HG02943 (cell line): ENCODE data around the gene TRERF1.

Experiments
- ATAC-seq: cut with Tn5 transposase; IDR thresholded peaks from one replicate; pipeline ENCODE4 v1.9.1; 2021; ENCODE audit warnings: mild to moderate bottlenecking, low read depth, moderate library complexity; ENCODE audit not compliant: unreplicated experiment

TRERF1 gene

GRCh38 chr6:42400061-42400760, 51.5 kb downstream of the TRERF1 start:
- ATAC-seq, result no peak

GRCh38 chr6:42396720-42397119, 55.0 kb downstream of the TRERF1 start:
- no peak for ATAC-seq

GRCh38 chr6:42394881-42395620, 56.7 kb downstream of the TRERF1 start:
- no peak for ATAC-seq

- no peak for ATAC-seq
Measured at GRCh38 chr6:42394151-42394550, 57.6 kb downstream of the TRERF1 start.

- ATAC-seq, result no peak
Measured at GRCh38 chr6:42393339-42393738, 58.4 kb downstream of the TRERF1 start.

- ATAC-seq, result no peak
Measured at GRCh38 chr6:42392833-42393232, 58.9 kb downstream of the TRERF1 start.

GRCh38 chr6:42391441-42391840, 60.3 kb downstream of the TRERF1 start:
- no peak for ATAC-seq

GRCh38 chr6:42390228-42390934, 61.3 kb downstream of the TRERF1 start:
- ATAC-seq, result no peak

- ATAC-seq, result no peak
Measured at GRCh38 chr6:42389736-42390135, 62.0 kb downstream of the TRERF1 start.

- ATAC-seq, result no peak
Measured at GRCh38 chr6:42388046-42388445, 63.7 kb downstream of the TRERF1 start.

- ATAC-seq, result no peak
Measured at GRCh38 chr6:42387336-42387735, 64.4 kb downstream of the TRERF1 start.

GRCh38 chr6:42385339-42385738, 66.4 kb downstream of the TRERF1 start:
- ATAC-seq, result no peak

GRCh38 chr6:42383421-42384205, 68.1 kb downstream of the TRERF1 start:
- ATAC-seq, result no peak

GRCh38 chr6:42381850-42382249, 69.9 kb downstream of the TRERF1 start:
- ATAC-seq, result no peak

GRCh38 chr6:42380228-42380979, 71.3 kb downstream of the TRERF1 start:
- no peak for ATAC-seq

- no peak for ATAC-seq
Measured at GRCh38 chr6:42378536-42378935, 73.2 kb downstream of the TRERF1 start.

- ATAC-seq, result no peak
Measured at GRCh38 chr6:42378125-42378524, 73.6 kb downstream of the TRERF1 start.

GRCh38 chr6:42375007-42375635, 76.6 kb downstream of the TRERF1 start:
- no peak for ATAC-seq

- no peak for ATAC-seq
Measured at GRCh38 chr6:42374018-42374669, 77.6 kb downstream of the TRERF1 start.
